ENCODE data around the gene SLC12A1.
"Not testable (repeated sequence)": the region's sequence is repeated elsewhere in the genome, so short reads cannot be mapped to it uniquely, and the experiment has no call there.

SLC12A1 gene

DNA sequence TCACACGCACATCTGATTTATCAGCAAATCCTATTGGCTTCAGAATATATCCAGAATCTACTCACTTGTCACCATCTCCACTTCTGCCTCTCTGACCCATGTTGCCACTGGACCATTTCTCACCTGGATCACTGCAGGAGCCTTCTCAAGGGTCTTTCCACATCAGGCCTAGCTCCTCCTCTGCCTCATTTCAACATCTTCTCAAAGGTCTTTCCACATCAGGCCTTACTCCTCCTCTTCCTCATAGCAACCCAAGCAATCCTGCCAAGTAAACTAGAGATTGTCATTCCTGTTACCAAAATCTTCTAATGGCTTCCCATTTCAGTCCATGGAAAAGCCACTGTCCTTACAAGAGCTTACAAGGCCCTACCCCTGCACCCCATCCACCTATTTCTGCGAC, 107.1 kb downstream of the SLC12A1 start:
- TF ChIP-seq, protein P1, sequence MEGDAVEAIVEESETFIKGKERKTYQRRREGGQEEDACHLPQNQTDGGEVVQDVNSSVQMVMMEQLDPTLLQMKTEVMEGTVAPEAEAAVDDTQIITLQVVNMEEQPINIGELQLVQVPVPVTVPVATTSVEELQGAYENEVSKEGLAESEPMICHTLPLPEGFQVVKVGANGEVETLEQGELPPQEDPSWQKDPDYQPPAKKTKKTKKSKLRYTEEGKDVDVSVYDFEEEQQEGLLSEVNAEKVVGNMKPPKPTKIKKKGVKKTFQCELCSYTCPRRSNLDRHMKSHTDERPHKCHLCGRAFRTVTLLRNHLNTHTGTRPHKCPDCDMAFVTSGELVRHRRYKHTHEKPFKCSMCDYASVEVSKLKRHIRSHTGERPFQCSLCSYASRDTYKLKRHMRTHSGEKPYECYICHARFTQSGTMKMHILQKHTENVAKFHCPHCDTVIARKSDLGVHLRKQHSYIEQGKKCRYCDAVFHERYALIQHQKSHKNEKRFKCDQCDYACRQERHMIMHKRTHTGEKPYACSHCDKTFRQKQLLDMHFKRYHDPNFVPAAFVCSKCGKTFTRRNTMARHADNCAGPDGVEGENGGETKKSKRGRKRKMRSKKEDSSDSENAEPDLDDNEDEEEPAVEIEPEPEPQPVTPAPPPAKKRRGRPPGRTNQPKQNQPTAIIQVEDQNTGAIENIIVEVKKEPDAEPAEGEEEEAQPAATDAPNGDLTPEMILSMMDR (IDR thresholded peaks at IDR 0.05; ENCODE audit: low read depth, low read length, missing control alignments) = no peak
- H3K4me3 ChIP-seq (ENCODE audit: low read depth, low read length) = no peak overlapping the region
- DNase-seq (ENCODE audit: low read depth) = no peak

- TF ChIP-seq, protein P1 (IDR thresholded peaks at IDR 0.05; ENCODE audit: low read depth, low read length, missing control alignments) = no peak
- H3K4me3 ChIP-seq (ENCODE audit: low read depth, low read length) = no peak overlapping the region
- no peak for DNase-seq (ENCODE audit: low read depth)
Observed at GRCh38 chr15:48315041-48315440, 108.9 kb downstream of the SLC12A1 start.

DNA sequence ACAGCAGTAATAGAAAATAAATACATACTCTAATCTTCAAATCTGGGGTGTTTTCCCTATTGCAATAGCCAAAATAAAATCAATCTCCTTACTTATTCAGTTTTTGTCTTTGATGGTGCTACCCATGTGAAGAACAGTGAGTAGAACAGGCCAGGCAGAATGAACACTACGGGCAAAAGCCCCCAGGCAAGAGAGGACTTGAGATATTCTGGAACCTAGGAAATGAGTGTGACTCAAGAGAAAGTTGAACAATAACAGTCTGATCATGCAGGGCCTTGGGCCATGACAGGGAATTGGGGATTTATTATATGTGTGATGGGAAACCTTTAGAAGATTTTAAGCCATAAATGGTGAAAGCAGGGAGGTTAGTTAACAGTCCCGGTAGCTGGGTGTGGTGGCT, 111.1 kb downstream of the SLC12A1 start:
- H3K4me3 ChIP-seq (ENCODE audit: low read depth, low read length) = no peak overlapping the region
- no peak for DNase-seq (ENCODE audit: low read depth)
- TF ChIP-seq, protein P1 (IDR thresholded peaks at IDR 0.05; ENCODE audit: low read depth, low read length, missing control alignments) = no peak

DNA sequence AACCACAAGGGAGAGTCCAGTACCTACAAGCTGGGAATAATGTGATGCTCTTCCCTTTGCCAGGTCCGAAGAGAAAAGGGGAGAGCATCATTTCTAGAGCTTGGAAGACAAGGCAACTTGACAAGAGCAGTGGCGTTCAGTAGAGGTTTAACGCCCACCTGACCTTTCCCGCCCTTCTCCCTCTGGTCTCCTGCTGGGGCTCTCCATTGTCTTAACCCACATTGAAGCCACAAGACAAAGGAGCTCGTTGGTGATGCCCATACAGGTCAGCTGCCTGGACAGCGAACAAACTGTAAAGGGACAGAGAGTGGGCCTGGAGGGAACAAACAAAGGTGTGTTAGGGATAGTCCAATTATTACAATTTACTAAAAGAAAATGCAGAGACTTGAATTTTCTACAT, 112.0 kb downstream of the SLC12A1 start:
- no peak overlapping the region for H3K4me3 ChIP-seq (ENCODE audit: low read depth, low read length)
- TF ChIP-seq, protein P1 (IDR thresholded peaks at IDR 0.05; ENCODE audit: low read depth, low read length, missing control alignments) = no peak
- DNase-seq (ENCODE audit: low read depth) = no peak

- H3K4me3 ChIP-seq (ENCODE audit: low read depth, low read length) = no peak overlapping the region
- TF ChIP-seq, protein P1 (IDR thresholded peaks at IDR 0.05; ENCODE audit: low read depth, low read length, missing control alignments) = no peak
- DNase-seq (ENCODE audit: low read depth) = no peak
Observed at GRCh38 chr15:48323294-48323693, 117.2 kb downstream of the SLC12A1 start.

DNA sequence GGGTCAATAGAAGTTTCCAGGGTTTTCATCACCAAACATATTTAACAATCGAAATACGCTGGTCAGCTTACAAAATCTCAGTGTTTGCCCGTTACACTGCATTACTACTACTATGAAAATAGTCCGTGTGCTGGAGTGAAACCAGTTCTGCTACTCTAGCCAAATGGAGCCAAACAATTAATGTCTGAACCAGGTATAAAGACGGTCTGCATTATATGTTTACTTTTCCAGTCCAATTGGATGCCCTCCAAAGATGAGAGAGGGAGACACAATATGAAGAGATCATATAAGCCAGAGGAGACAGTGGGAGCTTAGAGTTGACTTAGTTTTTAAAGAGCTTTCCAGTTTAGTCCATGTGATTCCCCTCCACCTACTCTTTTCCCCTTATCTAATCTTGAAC, 118.8 kb downstream of the SLC12A1 start:
- no peak for DNase-seq (ENCODE audit: low read depth)
- no peak overlapping the region for H3K4me3 ChIP-seq (ENCODE audit: low read depth, low read length)
- TF ChIP-seq, protein P1 (IDR thresholded peaks at IDR 0.05; ENCODE audit: low read depth, low read length, missing control alignments) = no peak

- DNase-seq (ENCODE audit: low read depth) = no peak
- TF ChIP-seq, protein P1 (IDR thresholded peaks at IDR 0.05; ENCODE audit: low read depth, low read length, missing control alignments) = no peak
- H3K4me3 ChIP-seq (ENCODE audit: low read depth, low read length) = no peak overlapping the region
Observed at GRCh38 chr15:48325400-48325799, 119.3 kb downstream of the SLC12A1 start.

GRCh38 chr15:48326180-48326579, 120.1 kb downstream of the SLC12A1 start:
- DNase-seq (ENCODE audit: low read depth) = not testable (repeated sequence)

More at GRCh38 chr15:48326180-48326579, 120.1 kb downstream of the SLC12A1 start:
- not testable (repeated sequence) for H3K4me3 ChIP-seq (ENCODE audit: low read depth, low read length)
